ENCODE results near the gene PVALEF. TPM values are rescaled to one million over a fixed set of nuclear protein-coding genes. Genes with fewer than 3 reads are reported as not detected.

The PVALEF gene
- total and polyA plus RNA-seq, 2 donors (not counting 3 experiments of a cell fraction or from before 2014, with no cell fraction given), result not detected

- no peaks in the 10 kb centered on the region for H3K9me1 ChIP-seq (replicated peaks; ENCODE audit: control insufficient read depth, extremely low read depth, insufficient read depth, low read length)
These were observed 27.7 kb downstream of the PVALEF start for GRCh38 chr17:81193051-81193410.

More at GRCh38 chr17:81193051-81193410, 27.7 kb downstream of the PVALEF start:
- Histone ChIP-seq H3K27ac (ENCODE audit: insufficient read depth, low read depth, low read length) (no peak overlapping the region), H3K9ac (replicated peaks; ENCODE audit: extremely low read depth, insufficient read depth, low read length) (no peak overlapping the region), H3K9me3 (replicated peaks; ENCODE audit: control insufficient read depth, insufficient read depth, low read length) (no peaks in the 10 kb centered on the region), H2AFZ (ENCODE audit: low read depth, low read length) (no peak overlapping the region), H3K79me2 (ENCODE audit: control insufficient read depth, insufficient read depth, low read length) (no peaks in the 10 kb centered on the region), H3K27me3 (ENCODE audit: control insufficient read depth in 2 of 2, insufficient read depth in 2 of 2, low read length in 2 of 2) (no peaks in the 10 kb centered on the region), H3K36me3 (ENCODE audit: control insufficient read depth in 2 of 2, extremely low read depth in 1 of 2, insufficient read depth in 2 of 2, low read length in 2 of 2) (peaks cover 0 to 7% of the 10 kb centered on the region in 2 experiments), H3K4me2 (ENCODE audit: insufficient read depth, low read length) (no peak overlapping the region), H3K4me3 (replicated peaks in 1 of 3; ENCODE audit: insufficient read depth in 1 of 3, low read depth in 1 of 3, low read length in 3 of 3) (no peak overlapping the region), H3K4me1 (ENCODE audit: control insufficient read depth, extremely low read depth, insufficient read depth, low read length) (no peaks in the 10 kb centered on the region), H4K20me1 (replicated peaks; ENCODE audit: control insufficient read depth, extremely low read depth, insufficient read depth, low read length) (no peaks in the 10 kb centered on the region)
- no TSS peak for BruUV-seq (replicated peaks)
- ChIA-PET CTCF (no interaction called here), POLR2A (no interaction called here)
- TF ChIP-seq MAX (IDR thresholded peaks at IDR 0.05; ENCODE audit: insufficient read depth, insufficient read length) (no peak), POLR2AphosphoS5 (IDR thresholded peaks at IDR 0.05; ENCODE audit: insufficient read depth, low read depth, low read length) (no peak), GATA2 (IDR thresholded peaks at IDR 0.05; ENCODE audit: insufficient read depth, insufficient read length, low read depth, low read length) (no peak), POLR2A (IDR thresholded peaks at IDR 0.05; ENCODE audit: low read depth, low read length) (no peak), CTCF (IDR thresholded peaks at IDR 0.05; ENCODE audit: extremely low read depth in 1 of 2, insufficient read depth in 1 of 2, low read depth in 1 of 2, low read length in 2 of 2) (no peak), EZH2 (IDR thresholded peaks at IDR 0.05; ENCODE audit: borderline replicate concordance, low read depth, low read length, severe bottlenecking) (no peak), FOS (IDR thresholded peaks at IDR 0.05; ENCODE audit: borderline replicate concordance, insufficient read depth, low read length) (no peak), JUN (IDR thresholded peaks at IDR 0.05; ENCODE audit: borderline replicate concordance, insufficient read depth, insufficient read length, low read depth) (no peak)
- intact Hi-C loops (cut with micrococcal nuclease), result no loop called here
- FAIRE-seq (no peak), DNase-seq (ENCODE audit: low read depth, low spot score) (no peak)
- dilution Hi-C loops (cut with MboI; ENCODE audit: extremely low pct_ligation_motif_present, low sequenced_read_pairs), result no loop called here
